Measurements from ENCODE around the gene KHK.

Gene KHK

GRCh38 chr2:27137322-27137935, 50.9 kb downstream of the KHK start:
- Mint-ChIP-seq H3K27ac (no peak overlapping the region), H3K27me3 (no peaks in the 10 kb centered on the region), H3K4me1 (peaks cover 14% of the 10 kb centered on the region), H3K9me3 (no peaks in the 10 kb centered on the region), H3K4me3 (no peak overlapping the region), H3K36me3 (peaks cover 4% of the 10 kb centered on the region)

GRCh38 chr2:27138111-27138510, 51.5 kb downstream of the KHK start:
- Mint-ChIP-seq H3K4me1 (peaks cover 8% of the 10 kb centered on the region), H3K36me3 (peaks cover under 1% of the 10 kb centered on the region), H3K4me3 (no peak overlapping the region), H3K27me3 (peaks cover 1% of the 10 kb centered on the region), H3K27ac (no peak overlapping the region), H3K9me3 (no peaks in the 10 kb centered on the region)

- no peaks in the 10 kb centered on the region for H3K9me3 Mint-ChIP-seq
- peaks cover 2% of the 10 kb centered on the region for H3K27me3 Mint-ChIP-seq
- no peaks in the 10 kb centered on the region for H3K4me1 Mint-ChIP-seq
- no peaks in the 10 kb centered on the region for H3K36me3 Mint-ChIP-seq
- H3K27ac Mint-ChIP-seq, result no peak within 1 kb of the TSS
- H3K4me3 Mint-ChIP-seq, result no peak within 1 kb of the TSS
These were observed 52.7 kb downstream of the KHK start, which contains the start of gene PRR30 for GRCh38 chr2:27139310-27139709. TSS of gene PRR30 (minus strand) at chr2:27139410. CDS start at chr2:27138329, 1,081 bp downstream.

- Mint-ChIP-seq H3K4me3 (no peak overlapping the region), H3K36me3 (no peaks in the 10 kb centered on the region), H3K9me3 (no peaks in the 10 kb centered on the region)
These were observed 56.7 kb downstream of the KHK start for GRCh38 chr2:27143285-27143684.

GRCh38 chr2:27145682-27146081, 59.1 kb downstream of the KHK start:
- Mint-ChIP-seq H3K9me3 (no peaks in the 10 kb centered on the region), H3K27me3 (peaks cover 2% of the 10 kb centered on the region), H3K4me1 (no peaks in the 10 kb centered on the region), H3K27ac (no peak overlapping the region), H3K36me3 (no peaks in the 10 kb centered on the region), H3K4me3 (no peak overlapping the region)

More at GRCh38 chr2:27143285-27143684, 56.7 kb downstream of the KHK start:
- peaks cover 2% of the 10 kb centered on the region for H3K27me3 Mint-ChIP-seq
- no peak overlapping the region for H3K27ac Mint-ChIP-seq
- H3K4me1 Mint-ChIP-seq, result no peaks in the 10 kb centered on the region

GRCh38 chr2:27147935-27148334, 61.4 kb downstream of the KHK start:
- Mint-ChIP-seq H3K4me3 (no peak overlapping the region), H3K36me3 (no peaks in the 10 kb centered on the region), H3K4me1 (no peaks in the 10 kb centered on the region), H3K27me3 (peaks cover 2% of the 10 kb centered on the region), H3K27ac (no peak overlapping the region), H3K9me3 (no peaks in the 10 kb centered on the region)

GRCh38 chr2:27148801-27149439, 62.3 kb downstream of the KHK start, which contains the start of gene TCF23:
TSS of gene TCF23 (plus strand) at chr2:27149004. CDS start at chr2:27149134, 130 bp downstream.
- Mint-ChIP-seq H3K27ac (no peak within 1 kb of the TSS), H3K4me3 (no peak within 1 kb of the TSS), H3K27me3 (no peaks in the 10 kb centered on the region)

GRCh38 chr2:27149570-27150405, 63.2 kb downstream of the KHK start:
- Mint-ChIP-seq H3K27ac (no peak overlapping the region), H3K36me3 (no peaks in the 10 kb centered on the region), H3K27me3 (no peaks in the 10 kb centered on the region), H3K9me3 (no peaks in the 10 kb centered on the region), H3K4me3 (no peak overlapping the region), H3K4me1 (no peaks in the 10 kb centered on the region)

More at GRCh38 chr2:27148801-27149439, 62.3 kb downstream of the KHK start, which contains the start of gene TCF23:
- Mint-ChIP-seq H3K36me3 (no peaks in the 10 kb centered on the region), H3K4me1 (no peaks in the 10 kb centered on the region), H3K9me3 (no peaks in the 10 kb centered on the region)

Measured in activated naive CD4-positive, alpha-beta T cell treated with anti-CD3 and anti-CD28 coated beads, Interleukin-2, amount 50 U/mL, for 24 hours (primary cell).